ENCODE results near the gene RAB24. TPM values are rescaled to one million over a fixed set of nuclear protein-coding genes. Genes with fewer than 3 reads are reported as not detected.
A peak's percentile ranks its signal among the peaks of the same experiment; 100 is the strongest.

The RAB24 gene
- total RNA-seq, 1 donor from 2014 or later, result 30.0 TPM

DNA sequence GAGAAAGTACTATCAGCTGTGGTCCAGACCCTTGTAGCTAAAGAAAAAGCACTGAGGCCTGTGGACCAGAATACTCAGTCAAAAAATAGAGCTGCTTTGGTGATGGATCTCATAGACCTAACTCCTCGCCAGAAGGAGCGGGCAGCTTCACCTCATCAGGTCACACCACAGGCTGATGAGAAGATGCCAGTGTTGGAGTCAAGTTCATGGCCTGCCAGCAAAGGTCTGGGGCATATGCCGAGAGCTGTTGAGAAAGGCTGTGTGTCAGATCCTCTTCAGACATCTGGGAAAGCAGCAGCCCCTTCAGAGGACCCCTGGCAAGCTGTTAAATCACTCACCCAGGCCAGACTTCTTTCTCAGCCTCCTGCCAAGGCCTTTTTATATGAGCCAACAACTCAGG, 8.9 kb downstream of the RAB24 start:
- Mint-ChIP-seq H3K4me1 (ENCODE audit: low read depth) (peaks cover 3% of the 10 kb centered on the region), H3K36me3 (ENCODE audit: insufficient read depth) (peaks cover 22% of the 10 kb centered on the region), H3K27me3 (no peaks in the 10 kb centered on the region), H3K27ac (no peak overlapping the region), H3K4me3 (ENCODE audit: low read depth) (no peak overlapping the region), H3K9me3 (ENCODE audit: low read depth) (no peaks in the 10 kb centered on the region)
- no peak for DNase-seq (ENCODE audit: low spot score, unreplicated experiment)
- TF ChIP-seq, protein P1, sequence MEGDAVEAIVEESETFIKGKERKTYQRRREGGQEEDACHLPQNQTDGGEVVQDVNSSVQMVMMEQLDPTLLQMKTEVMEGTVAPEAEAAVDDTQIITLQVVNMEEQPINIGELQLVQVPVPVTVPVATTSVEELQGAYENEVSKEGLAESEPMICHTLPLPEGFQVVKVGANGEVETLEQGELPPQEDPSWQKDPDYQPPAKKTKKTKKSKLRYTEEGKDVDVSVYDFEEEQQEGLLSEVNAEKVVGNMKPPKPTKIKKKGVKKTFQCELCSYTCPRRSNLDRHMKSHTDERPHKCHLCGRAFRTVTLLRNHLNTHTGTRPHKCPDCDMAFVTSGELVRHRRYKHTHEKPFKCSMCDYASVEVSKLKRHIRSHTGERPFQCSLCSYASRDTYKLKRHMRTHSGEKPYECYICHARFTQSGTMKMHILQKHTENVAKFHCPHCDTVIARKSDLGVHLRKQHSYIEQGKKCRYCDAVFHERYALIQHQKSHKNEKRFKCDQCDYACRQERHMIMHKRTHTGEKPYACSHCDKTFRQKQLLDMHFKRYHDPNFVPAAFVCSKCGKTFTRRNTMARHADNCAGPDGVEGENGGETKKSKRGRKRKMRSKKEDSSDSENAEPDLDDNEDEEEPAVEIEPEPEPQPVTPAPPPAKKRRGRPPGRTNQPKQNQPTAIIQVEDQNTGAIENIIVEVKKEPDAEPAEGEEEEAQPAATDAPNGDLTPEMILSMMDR (IDR thresholded peaks at IDR 0.05; ENCODE audit: unreplicated experiment), result no peak

GRCh38 chr5:177293819-177294581, 9.5 kb downstream of the RAB24 start:
- no peak for DNase-seq (ENCODE audit: low spot score, unreplicated experiment)
- H3K4me1 Mint-ChIP-seq (ENCODE audit: low read depth), result peaks cover 2% of the 10 kb centered on the region
- TF ChIP-seq, protein P1 (IDR thresholded peaks at IDR 0.05; ENCODE audit: unreplicated experiment), result no peak
- no peak overlapping the region for H3K4me3 Mint-ChIP-seq (ENCODE audit: low read depth)
- no peaks in the 10 kb centered on the region for H3K27me3 Mint-ChIP-seq
- no peaks in the 10 kb centered on the region for H3K9me3 Mint-ChIP-seq (ENCODE audit: low read depth)
- no peak overlapping the region for H3K27ac Mint-ChIP-seq
- peaks cover 25% of the 10 kb centered on the region for H3K36me3 Mint-ChIP-seq (ENCODE audit: insufficient read depth)

- TF ChIP-seq, protein P1 (IDR thresholded peaks at IDR 0.05; ENCODE audit: unreplicated experiment), result no peak
- Mint-ChIP-seq H3K4me1 (ENCODE audit: low read depth) (no peaks in the 10 kb centered on the region), H3K27ac (peak overlapping the region; percentile 54), H3K27me3 (no peaks in the 10 kb centered on the region), H3K4me3 (ENCODE audit: low read depth) (no peak overlapping the region), H3K9me3 (ENCODE audit: low read depth) (no peaks in the 10 kb centered on the region), H3K36me3 (ENCODE audit: insufficient read depth) (peaks cover 27% of the 10 kb centered on the region)
- DNase-seq (ENCODE audit: low spot score, unreplicated experiment), result no peak
Measured at GRCh38 chr5:177291735-177292134, 11.8 kb downstream of the RAB24 start.

- DNase-seq (ENCODE audit: low spot score, unreplicated experiment), result no peak
- Mint-ChIP-seq H3K9me3 (ENCODE audit: low read depth) (no peaks in the 10 kb centered on the region), H3K4me3 (ENCODE audit: low read depth) (no peak overlapping the region), H3K36me3 (ENCODE audit: insufficient read depth) (peaks cover 27% of the 10 kb centered on the region), H3K27me3 (no peaks in the 10 kb centered on the region), H3K4me1 (ENCODE audit: low read depth) (no peaks in the 10 kb centered on the region), H3K27ac (peak overlapping the region; percentile 31)
- TF ChIP-seq, protein P1 (IDR thresholded peaks at IDR 0.05; ENCODE audit: unreplicated experiment), result no peak
Measured at GRCh38 chr5:177290816-177291596, 12.5 kb downstream of the RAB24 start.

- H3K9me3 Mint-ChIP-seq (ENCODE audit: low read depth), result no peaks in the 10 kb centered on the region
- H3K27ac Mint-ChIP-seq, result no peak overlapping the region
- no peaks in the 10 kb centered on the region for H3K4me1 Mint-ChIP-seq (ENCODE audit: low read depth)
- TF ChIP-seq, protein P1 (IDR thresholded peaks at IDR 0.05; ENCODE audit: unreplicated experiment), result no peak
- no peaks in the 10 kb centered on the region for H3K27me3 Mint-ChIP-seq
- peaks cover 34% of the 10 kb centered on the region for H3K36me3 Mint-ChIP-seq (ENCODE audit: insufficient read depth)
- H3K4me3 Mint-ChIP-seq (ENCODE audit: low read depth), result no peak overlapping the region
- DNase-seq (ENCODE audit: low spot score, unreplicated experiment), result no peak
Measured at GRCh38 chr5:177288191-177288590, 15.3 kb downstream of the RAB24 start.

Data from progenitor cell of endocrine pancreas (in vitro differentiated cells).